IMR-90 (cell line): Measurements from ENCODE around the gene IRF2BP1. TPM values are rescaled to one million over a fixed set of nuclear protein-coding genes. Genes with fewer than 3 reads are reported as not detected.

Experiments
- ATAC-seq: fragments of 200-7000 bp; cut with Tn5 transposase; 2 replicates; pipeline ENCODE4 v1.9.1; 2020; ENCODE audit warnings: low read depth, mild to moderate bottlenecking, moderate library complexity
- BruUV-seq: library from RNA; stranded (reverse); fragments of 400-500 nt; replicated peaks from 2 replicates; lab custom pipeline; 2021; lab: Mats Ljungman, UMichigan
- CTCF ChIA-PET: fragments of 300-600 bp; formaldehyde crosslinking; extraction: SDS; loops from one replicate; lab custom pipeline; 2021; ENCODE audit warnings: antibody characterized with exemption; lab: Yijun Ruan, JAX
- POLR2A ChIA-PET: fragments of 300-600 bp; sonication (Branson Sonifier 250); formaldehyde crosslinking; loops from one replicate; lab custom pipeline; 2022; ENCODE audit warnings: antibody characterized with exemption; ENCODE audit not compliant: unreplicated experiment; lab: Charles Lee
- DNase-seq: peaks from one replicate; pipeline ENCODE4 v3.0.0; 2013
- H2AFZ ChIP-seq: replicated peaks from 2 replicates; pipeline ENCODE3; 2013; ENCODE audit warnings: low read length, mild to moderate bottlenecking; ENCODE audit not compliant: poor library complexity
- H2AK5ac ChIP-seq: 2 replicates; pipeline ENCODE4 v1.6.1; 2013; ENCODE audit warnings: low read depth, low read length, inconsistent platforms
- H2AK9ac ChIP-seq: replicated peaks from 2 replicates; pipeline ENCODE3; 2013; ENCODE audit warnings: mild to moderate bottlenecking, low read depth, low read length, moderate library complexity; ENCODE audit not compliant: poor library complexity
- H2BK120ac ChIP-seq: 2 replicates; pipeline ENCODE4 v1.6.1; 2013; ENCODE audit warnings: low read depth, low read length, inconsistent platforms
- H2BK15ac ChIP-seq: 3 replicates; pipeline ENCODE4 v1.6.1; 2013; ENCODE audit warnings: low read depth, low read length, inconsistent platforms
- H2BK20ac ChIP-seq: 2 replicates; pipeline ENCODE4 v1.6.1; 2013; ENCODE audit warnings: low read depth, mild to moderate bottlenecking, inconsistent platforms, low read length, moderate library complexity
- H2BK5ac ChIP-seq: 2 replicates; pipeline ENCODE4 v1.6.1; 2013; ENCODE audit warnings: mild to moderate bottlenecking, low read depth, low read length, inconsistent platforms; ENCODE audit not compliant: poor library complexity, severe bottlenecking
- H3K14ac ChIP-seq: replicated peaks from 2 replicates; pipeline ENCODE4 v1.6.1; 2013; ENCODE audit warnings: low read depth, low read length, inconsistent platforms
- H3K18ac ChIP-seq: 2 replicates; pipeline ENCODE4 v1.6.1; 2013; ENCODE audit warnings: low read depth, low read length, control low read depth
- H3K23ac ChIP-seq: 2 replicates; pipeline ENCODE4 v1.6.1; 2013; ENCODE audit warnings: low read depth, low read length, inconsistent platforms
- H3K27ac ChIP-seq: 2 replicates; pipeline ENCODE4 v1.5.1; 2013; ENCODE audit warnings: mild to moderate bottlenecking, control low read depth, low read length; ENCODE audit not compliant: insufficient read depth
- H3K27me3 ChIP-seq: 2 replicates; pipeline ENCODE4 v1.6.1; 2013; ENCODE audit warnings: low read length; ENCODE audit not compliant: control insufficient read depth, insufficient read depth
- H3K36me3 ChIP-seq: 2 replicates; pipeline ENCODE4 v1.6.1; 2013; ENCODE audit warnings: low read length, mixed read lengths; ENCODE audit not compliant: control insufficient read depth, insufficient read depth
- H3K4ac ChIP-seq: 2 replicates; pipeline ENCODE4 v1.6.1; 2013; ENCODE audit warnings: low read depth, low read length, inconsistent platforms
- H3K4me1 ChIP-seq: 2 replicates; pipeline ENCODE4 v1.6.1; 2013; ENCODE audit warnings: low read length, mixed read lengths; ENCODE audit not compliant: control insufficient read depth, insufficient read depth
- H3K4me2 ChIP-seq: 2 replicates; pipeline ENCODE4 v1.6.1; 2013; ENCODE audit warnings: low read depth, mild to moderate bottlenecking, control low read depth, low read length, moderate library complexity
- H3K4me3 ChIP-seq: 2 replicates; pipeline ENCODE4 v1.5.1; 2013; ENCODE audit warnings: low read depth, mild to moderate bottlenecking, control low read depth, low read length, moderate library complexity; ENCODE audit not compliant: insufficient read depth
- H3K56ac ChIP-seq: 2 replicates; pipeline ENCODE4 v1.6.1; 2013; ENCODE audit warnings: low read length, inconsistent platforms; ENCODE audit not compliant: insufficient read depth; ENCODE audit errors: extremely low read depth
- H3K79me1 ChIP-seq, 2 experiments: 2 replicates each; pipeline ENCODE4 v1.6.1; 2013; ENCODE audit warnings: low read length in 2 of 2, inconsistent platforms in 1 of 2, low read depth in 1 of 2
- H3K9ac ChIP-seq: 2 replicates; pipeline ENCODE4 v1.6.1; 2013; ENCODE audit warnings: low read depth, low read length, control low read depth
- H3K9me1 ChIP-seq: 2 replicates; pipeline ENCODE4 v1.6.1; 2013; ENCODE audit warnings: low read length, inconsistent platforms; ENCODE audit not compliant: insufficient read depth
- H3K9me3 ChIP-seq: 2 replicates; pipeline ENCODE4 v1.6.1; 2013; ENCODE audit warnings: low read length; ENCODE audit not compliant: control insufficient read depth, insufficient read depth
- H4K20me1 ChIP-seq: 2 replicates; pipeline ENCODE4 v1.6.1; 2013; ENCODE audit warnings: low read length, inconsistent platforms; ENCODE audit not compliant: insufficient read depth
- H4K5ac ChIP-seq: 2 replicates; pipeline ENCODE4 v1.6.1; 2013; ENCODE audit warnings: mild to moderate bottlenecking, low read depth, low read length, control low read depth
- H4K8ac ChIP-seq, 2 experiments: 2 replicates each; pipeline ENCODE4 v1.6.1; 2013; ENCODE audit warnings: low read depth in 2 of 2, low read length in 2 of 2, control low read depth in 1 of 2, inconsistent platforms in 1 of 2
- H4K91ac ChIP-seq: 2 replicates; pipeline ENCODE4 v1.6.1; 2013; ENCODE audit warnings: low read depth, low read length, inconsistent platforms; ENCODE audit not compliant: insufficient read depth
- BHLHE40 ChIP-seq: fragments of 150-350 bp; IDR thresholded peaks from 2 replicates; pipeline ENCODE4 v1.6.1; 2016; ENCODE audit warnings: mild to moderate bottlenecking, low read depth, low read length
- CEBPB ChIP-seq: IDR thresholded peaks from 2 replicates; pipeline ENCODE4 v1.6.1; 2012; ENCODE audit warnings: low read depth, low read length, improper control_type of control experiment
- CHD1 ChIP-seq: IDR thresholded peaks from 2 replicates; pipeline ENCODE4 v1.6.1; 2012; ENCODE audit warnings: low read depth, low read length, improper control_type of control experiment
- MAFK ChIP-seq: IDR thresholded peaks from 2 replicates; pipeline ENCODE4 v1.6.1; 2012; ENCODE audit warnings: low read depth, low read length, improper control_type of control experiment
- MXI1 ChIP-seq: IDR thresholded peaks from 2 replicates; pipeline ENCODE4 v1.6.1; 2012; ENCODE audit warnings: low read depth, mild to moderate bottlenecking, low read length, moderate library complexity, borderline replicate concordance
- RAD21 ChIP-seq: IDR thresholded peaks from 2 replicates; pipeline ENCODE4 v1.6.1; 2012; ENCODE audit warnings: low read length, improper control_type of control experiment
- RCOR1 ChIP-seq: IDR thresholded peaks from 2 replicates; pipeline ENCODE4 v1.6.1; 2012; ENCODE audit warnings: mild to moderate bottlenecking, low read length, improper control_type of control experiment; ENCODE audit not compliant: insufficient replicate concordance
- WGBS, 2 experiments: methylation state at CpG; one replicate each; pipeline versions ENCODE4 v1.1.5 to v1.1.7; 2013; ENCODE audit warnings: missing lambda C conversion rate in 2 of 2; ENCODE audit not compliant: insufficient read length in 1 of 2; ENCODE audit errors: extremely low coverage in 2 of 2; 5-methylcytosine and 5-hydroxymethylcytosine counted together
- dilution Hi-C: fragments of 300-500 bp; cut with HindIII; formaldehyde crosslinking; loops from one replicate; pipeline ENCODE4 v1.14.3; 2018; ENCODE audit warnings: low sequenced_read_pairs; ENCODE audit not compliant: unreplicated experiment
- in situ Hi-C: fragments of 300-500 bp; cut with MboI; formaldehyde crosslinking; loops from 3 replicates; pipeline ENCODE4 v1.14.3; 2019; ENCODE audit warnings: low sequenced_read_pairs, inconsistent platforms, mixed read lengths
- intact Hi-C: fragments of 100-400 bp; cut with micrococcal nuclease; formaldehyde crosslinking; loops from 2 replicates; pipeline ENCODE4 v1.10.0; 2022
- polyA plus RNA-seq, 3 experiments: library from polyadenylated mRNA; depleted of rRNA; stranded (reverse); fragments of >200 nt; gene quantifications; 2 replicates each; pipeline ENCODE4 v1.2.3, GENCODE V29; 2012; ENCODE audit warnings: low replicate concordance in 1 of 3
- total RNA-seq: library from RNA; depleted of rRNA; stranded (reverse); fragments of >200 nt; gene quantifications from 2 replicates; pipeline ENCODE4 v1.2.3, GENCODE V29; 2012
- TF ChIP-seq, protein P1 (sequence below): fragments of 150-350 bp; IDR thresholded peaks from 2 replicates; pipeline ENCODE4 v1.6.1; 2017; ENCODE audit warnings: mild to moderate bottlenecking, antibody characterized with exemption, low read length, low read depth
- TF ChIP-seq, protein P2 (sequence below): conservative IDR thresholded peaks from 2 replicates; pipeline ENCODE4 v1.5.1; 2012; ENCODE audit warnings: mild to moderate bottlenecking, low read depth, low read length, improper control_type of control experiment

The IRF2BP1 gene
- total and polyA plus RNA-seq, 2 of the 4 experiments (the other 2 are of a cell fraction), result 4.5 to 8.5 TPM

DNA sequence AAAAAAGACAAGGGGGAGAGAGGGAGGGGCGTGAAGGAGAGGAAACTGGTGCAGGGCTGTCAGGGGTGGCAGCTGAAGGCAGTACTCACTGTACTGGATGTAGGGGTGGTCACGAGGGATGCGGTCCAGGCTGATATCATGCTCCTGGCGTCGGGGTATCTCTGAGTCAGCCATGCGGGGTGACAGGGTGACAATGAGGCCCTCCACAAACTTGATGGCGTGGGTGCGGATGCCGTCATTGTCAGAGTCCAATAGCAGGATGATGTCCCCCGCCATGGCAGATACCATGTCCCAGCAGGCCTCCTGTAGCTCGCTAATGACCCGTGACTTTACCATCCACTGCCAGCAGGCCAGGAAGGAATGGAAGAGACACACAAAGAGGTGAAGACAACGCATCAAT, 38.3 kb downstream of the IRF2BP1 start:
- H4K20me1 ChIP-seq, result peaks cover 8% of the 10 kb centered on the region
- H3K9me1 ChIP-seq, result peaks cover 16% of the 10 kb centered on the region
- POLR2A ChIA-PET, result interaction anchor here (0.6 kb wide), 1 partner anchor 55 kb away, joined by 3 read pairs; the partner anchor contains the start of gene DMWD
- dilution Hi-C loops, result no loop called here
- H2AK9ac ChIP-seq, result no peak overlapping the region
- TF ChIP-seq, protein P1, sequence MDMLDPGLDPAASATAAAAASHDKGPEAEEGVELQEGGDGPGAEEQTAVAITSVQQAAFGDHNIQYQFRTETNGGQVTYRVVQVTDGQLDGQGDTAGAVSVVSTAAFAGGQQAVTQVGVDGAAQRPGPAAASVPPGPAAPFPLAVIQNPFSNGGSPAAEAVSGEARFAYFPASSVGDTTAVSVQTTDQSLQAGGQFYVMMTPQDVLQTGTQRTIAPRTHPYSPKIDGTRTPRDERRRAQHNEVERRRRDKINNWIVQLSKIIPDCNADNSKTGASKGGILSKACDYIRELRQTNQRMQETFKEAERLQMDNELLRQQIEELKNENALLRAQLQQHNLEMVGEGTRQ, result no peak
- TF ChIP-seq CEBPB (no peak), RAD21 (no peak), MXI1 (no peak), BHLHE40 (no peak), MAFK (no peak), CHD1 (no peak), RCOR1 (no peak)
- TF ChIP-seq, protein P2, sequence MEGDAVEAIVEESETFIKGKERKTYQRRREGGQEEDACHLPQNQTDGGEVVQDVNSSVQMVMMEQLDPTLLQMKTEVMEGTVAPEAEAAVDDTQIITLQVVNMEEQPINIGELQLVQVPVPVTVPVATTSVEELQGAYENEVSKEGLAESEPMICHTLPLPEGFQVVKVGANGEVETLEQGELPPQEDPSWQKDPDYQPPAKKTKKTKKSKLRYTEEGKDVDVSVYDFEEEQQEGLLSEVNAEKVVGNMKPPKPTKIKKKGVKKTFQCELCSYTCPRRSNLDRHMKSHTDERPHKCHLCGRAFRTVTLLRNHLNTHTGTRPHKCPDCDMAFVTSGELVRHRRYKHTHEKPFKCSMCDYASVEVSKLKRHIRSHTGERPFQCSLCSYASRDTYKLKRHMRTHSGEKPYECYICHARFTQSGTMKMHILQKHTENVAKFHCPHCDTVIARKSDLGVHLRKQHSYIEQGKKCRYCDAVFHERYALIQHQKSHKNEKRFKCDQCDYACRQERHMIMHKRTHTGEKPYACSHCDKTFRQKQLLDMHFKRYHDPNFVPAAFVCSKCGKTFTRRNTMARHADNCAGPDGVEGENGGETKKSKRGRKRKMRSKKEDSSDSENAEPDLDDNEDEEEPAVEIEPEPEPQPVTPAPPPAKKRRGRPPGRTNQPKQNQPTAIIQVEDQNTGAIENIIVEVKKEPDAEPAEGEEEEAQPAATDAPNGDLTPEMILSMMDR, result no peak
- H3K18ac ChIP-seq, result no peak overlapping the region
- no peak overlapping the region for H2BK5ac ChIP-seq
- intact Hi-C loops, result no loop called here
- ATAC-seq, result no peak
- 96% methylated on average over 8 of the region's 13 CpGs; no CpG with 5 or more reads in 1 of the 2 experiments for WGBS, 2 experiments
- peaks cover 16 to 45% of the 10 kb centered on the region in 2 experiments for H3K79me1 ChIP-seq
- no peaks in the 10 kb centered on the region for H3K9me3 ChIP-seq
- H2AK5ac ChIP-seq, result no peak overlapping the region
- H3K4me3 ChIP-seq, result no peak overlapping the region
- no peak overlapping the region for H3K4me2 ChIP-seq
- no TSS peak for BruUV-seq
- no peak overlapping the region for H3K4ac ChIP-seq
- no peak overlapping the region for H4K91ac ChIP-seq
- H3K36me3 ChIP-seq, result peaks cover 62% of the 10 kb centered on the region
- no peak overlapping the region for H2BK20ac ChIP-seq
- H3K27me3 ChIP-seq, result no peaks in the 10 kb centered on the region
- H4K5ac ChIP-seq, result no peak overlapping the region
- DNase-seq, result no peak
- H2BK120ac ChIP-seq, result no peak overlapping the region
- H3K27ac ChIP-seq, result no peak overlapping the region
- no peak overlapping the region for H3K9ac ChIP-seq
- no peaks in the 10 kb centered on the region for H3K4me1 ChIP-seq
- H2AFZ ChIP-seq, result no peak overlapping the region
- no peak overlapping the region for H3K23ac ChIP-seq
- H4K8ac ChIP-seq, result no peak overlapping the region
- H3K14ac ChIP-seq, result no peak overlapping the region
- CTCF ChIA-PET, result no interaction called here
- no peak overlapping the region for H3K56ac ChIP-seq
- H2BK15ac ChIP-seq, result no peak overlapping the region
- in situ Hi-C loops, result no loop called here
